ENCODE results near the gene ADRB2. TPM values are rescaled to one million over a fixed set of nuclear protein-coding genes. Genes with fewer than 3 reads are reported as not detected.

Gene ADRB2
- total RNA-seq, 1 experiment from 2014 or later = 1.0 TPM

DNA sequence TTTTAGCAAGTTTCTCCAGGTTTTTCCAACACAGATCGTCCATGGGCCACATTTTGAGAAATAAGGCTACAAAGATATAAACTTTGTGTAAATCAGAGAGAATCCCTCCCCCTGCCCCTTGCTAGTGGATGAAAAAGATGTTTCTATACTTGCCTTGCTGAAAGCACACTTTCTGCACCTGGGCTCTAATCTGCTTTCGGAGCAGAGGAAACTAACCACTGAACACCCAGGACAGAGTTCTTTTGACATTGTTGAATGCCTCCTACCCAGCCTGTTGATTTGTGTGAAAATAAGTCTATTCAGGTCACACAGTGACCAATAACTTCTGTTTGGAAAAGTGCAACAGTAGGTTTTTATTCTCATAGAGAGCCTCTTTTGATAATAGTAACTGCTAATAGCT is 7.5 kb downstream of the ADRB2 start:
- Histone ChIP-seq H3K36me3 (ENCODE audit: control insufficient read depth, insufficient read depth, low read length) (no peaks in the 10 kb centered on the region), H3K4me3 (ENCODE audit: low read depth in 2 of 2, low read length in 2 of 2) (no peak overlapping the region), H3K27ac (ENCODE audit: low read length) (no peak overlapping the region), H3K9me3 (ENCODE audit: control insufficient read depth, insufficient read depth, low read depth, low read length) (no peaks in the 10 kb centered on the region), H3K27me3 (ENCODE audit: control insufficient read depth, insufficient read depth, low read length) (no peaks in the 10 kb centered on the region), H3K4me1 (ENCODE audit: control insufficient read depth, insufficient read depth, low read length) (no peaks in the 10 kb centered on the region)
- ChIA-PET CTCF (no interaction called here), POLR2A (no interaction called here)
- BruUV-seq (replicated peaks) = no TSS peak
- intact Hi-C loops (cut with micrococcal nuclease; ENCODE audit: unreplicated experiment) = no loop called here
- ATAC-seq = no peak
- DNase-seq (ENCODE audit: low read depth, low spot score) = no peak
- no peak for TF ChIP-seq TCF7L2 (IDR thresholded peaks at IDR 0.05; ENCODE audit: low read depth, low read length)
- in situ Hi-C loops (cut with HindIII; ENCODE audit: low pct_unique_long_range_greater_than_20kb, low sequenced_read_pairs) = no loop called here

DNA sequence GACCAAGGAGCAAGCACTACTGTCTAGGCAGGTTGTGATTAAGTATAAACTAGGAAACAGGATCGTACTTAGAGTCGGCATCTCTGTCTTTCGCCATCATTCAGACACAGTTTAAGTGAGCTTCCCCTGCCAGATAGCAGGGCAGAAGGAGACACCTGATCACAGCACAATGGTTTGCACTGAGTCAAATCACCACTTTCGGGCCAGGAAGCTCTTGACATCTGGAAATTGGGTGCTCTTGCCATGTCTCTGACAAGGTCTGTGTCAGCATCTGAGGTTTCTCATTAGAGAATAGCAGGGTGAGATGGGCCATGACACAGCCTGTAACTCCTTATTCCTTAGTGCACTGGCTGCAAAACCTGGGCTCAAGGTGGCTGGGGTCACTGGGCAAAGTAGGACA is 8.3 kb downstream of the ADRB2 start:
- Histone ChIP-seq H3K27ac (ENCODE audit: low read length) (no peak overlapping the region), H3K4me3 (ENCODE audit: low read depth in 2 of 2, low read length in 2 of 2) (no peak overlapping the region), H3K9me3 (ENCODE audit: control insufficient read depth, insufficient read depth, low read depth, low read length) (no peaks in the 10 kb centered on the region), H3K27me3 (ENCODE audit: control insufficient read depth, insufficient read depth, low read length) (no peaks in the 10 kb centered on the region), H3K4me1 (ENCODE audit: control insufficient read depth, insufficient read depth, low read length) (no peaks in the 10 kb centered on the region), H3K36me3 (ENCODE audit: control insufficient read depth, insufficient read depth, low read length) (no peaks in the 10 kb centered on the region)
- ATAC-seq (no peak), DNase-seq (ENCODE audit: low read depth, low spot score) (no peak)
- in situ Hi-C loops (cut with HindIII; ENCODE audit: low pct_unique_long_range_greater_than_20kb, low sequenced_read_pairs) = no loop called here
- ChIA-PET POLR2A (interaction anchor here (0.6 kb wide), 1 partner anchor 1186 kb away, joined by 3 read pairs; no protein-coding TSS in a partner anchor), CTCF (interaction anchor here (0.7 kb wide), 1 partner anchor 296 kb away, joined by 5 read pairs; no protein-coding TSS in a partner anchor)
- no TSS peak for BruUV-seq (replicated peaks)
- intact Hi-C loops (cut with micrococcal nuclease; ENCODE audit: unreplicated experiment) = no loop called here
- no peak for TF ChIP-seq POLR2AphosphoS5 (IDR thresholded peaks at IDR 0.05; ENCODE audit: low read depth, low read length)
- TF ChIP-seq, protein P1, sequence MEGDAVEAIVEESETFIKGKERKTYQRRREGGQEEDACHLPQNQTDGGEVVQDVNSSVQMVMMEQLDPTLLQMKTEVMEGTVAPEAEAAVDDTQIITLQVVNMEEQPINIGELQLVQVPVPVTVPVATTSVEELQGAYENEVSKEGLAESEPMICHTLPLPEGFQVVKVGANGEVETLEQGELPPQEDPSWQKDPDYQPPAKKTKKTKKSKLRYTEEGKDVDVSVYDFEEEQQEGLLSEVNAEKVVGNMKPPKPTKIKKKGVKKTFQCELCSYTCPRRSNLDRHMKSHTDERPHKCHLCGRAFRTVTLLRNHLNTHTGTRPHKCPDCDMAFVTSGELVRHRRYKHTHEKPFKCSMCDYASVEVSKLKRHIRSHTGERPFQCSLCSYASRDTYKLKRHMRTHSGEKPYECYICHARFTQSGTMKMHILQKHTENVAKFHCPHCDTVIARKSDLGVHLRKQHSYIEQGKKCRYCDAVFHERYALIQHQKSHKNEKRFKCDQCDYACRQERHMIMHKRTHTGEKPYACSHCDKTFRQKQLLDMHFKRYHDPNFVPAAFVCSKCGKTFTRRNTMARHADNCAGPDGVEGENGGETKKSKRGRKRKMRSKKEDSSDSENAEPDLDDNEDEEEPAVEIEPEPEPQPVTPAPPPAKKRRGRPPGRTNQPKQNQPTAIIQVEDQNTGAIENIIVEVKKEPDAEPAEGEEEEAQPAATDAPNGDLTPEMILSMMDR (IDR thresholded peaks at IDR 0.05) = no peak
- TF ChIP-seq TCF7L2 (IDR thresholded peaks at IDR 0.05; ENCODE audit: low read depth, low read length) = no peak
- TF ChIP-seq, protein P2, sequence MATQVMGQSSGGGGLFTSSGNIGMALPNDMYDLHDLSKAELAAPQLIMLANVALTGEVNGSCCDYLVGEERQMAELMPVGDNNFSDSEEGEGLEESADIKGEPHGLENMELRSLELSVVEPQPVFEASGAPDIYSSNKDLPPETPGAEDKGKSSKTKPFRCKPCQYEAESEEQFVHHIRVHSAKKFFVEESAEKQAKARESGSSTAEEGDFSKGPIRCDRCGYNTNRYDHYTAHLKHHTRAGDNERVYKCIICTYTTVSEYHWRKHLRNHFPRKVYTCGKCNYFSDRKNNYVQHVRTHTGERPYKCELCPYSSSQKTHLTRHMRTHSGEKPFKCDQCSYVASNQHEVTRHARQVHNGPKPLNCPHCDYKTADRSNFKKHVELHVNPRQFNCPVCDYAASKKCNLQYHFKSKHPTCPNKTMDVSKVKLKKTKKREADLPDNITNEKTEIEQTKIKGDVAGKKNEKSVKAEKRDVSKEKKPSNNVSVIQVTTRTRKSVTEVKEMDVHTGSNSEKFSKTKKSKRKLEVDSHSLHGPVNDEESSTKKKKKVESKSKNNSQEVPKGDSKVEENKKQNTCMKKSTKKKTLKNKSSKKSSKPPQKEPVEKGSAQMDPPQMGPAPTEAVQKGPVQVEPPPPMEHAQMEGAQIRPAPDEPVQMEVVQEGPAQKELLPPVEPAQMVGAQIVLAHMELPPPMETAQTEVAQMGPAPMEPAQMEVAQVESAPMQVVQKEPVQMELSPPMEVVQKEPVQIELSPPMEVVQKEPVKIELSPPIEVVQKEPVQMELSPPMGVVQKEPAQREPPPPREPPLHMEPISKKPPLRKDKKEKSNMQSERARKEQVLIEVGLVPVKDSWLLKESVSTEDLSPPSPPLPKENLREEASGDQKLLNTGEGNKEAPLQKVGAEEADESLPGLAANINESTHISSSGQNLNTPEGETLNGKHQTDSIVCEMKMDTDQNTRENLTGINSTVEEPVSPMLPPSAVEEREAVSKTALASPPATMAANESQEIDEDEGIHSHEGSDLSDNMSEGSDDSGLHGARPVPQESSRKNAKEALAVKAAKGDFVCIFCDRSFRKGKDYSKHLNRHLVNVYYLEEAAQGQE (IDR thresholded peaks at IDR 0.05; ENCODE audit: insufficient read depth in 1 of 2, low read depth in 2 of 2, low read length in 1 of 2) = no peak
- no peak for TF ChIP-seq SIN3A (IDR thresholded peaks at IDR 0.05; ENCODE audit: borderline replicate concordance, insufficient read depth, low read depth, low read length)

DNA sequence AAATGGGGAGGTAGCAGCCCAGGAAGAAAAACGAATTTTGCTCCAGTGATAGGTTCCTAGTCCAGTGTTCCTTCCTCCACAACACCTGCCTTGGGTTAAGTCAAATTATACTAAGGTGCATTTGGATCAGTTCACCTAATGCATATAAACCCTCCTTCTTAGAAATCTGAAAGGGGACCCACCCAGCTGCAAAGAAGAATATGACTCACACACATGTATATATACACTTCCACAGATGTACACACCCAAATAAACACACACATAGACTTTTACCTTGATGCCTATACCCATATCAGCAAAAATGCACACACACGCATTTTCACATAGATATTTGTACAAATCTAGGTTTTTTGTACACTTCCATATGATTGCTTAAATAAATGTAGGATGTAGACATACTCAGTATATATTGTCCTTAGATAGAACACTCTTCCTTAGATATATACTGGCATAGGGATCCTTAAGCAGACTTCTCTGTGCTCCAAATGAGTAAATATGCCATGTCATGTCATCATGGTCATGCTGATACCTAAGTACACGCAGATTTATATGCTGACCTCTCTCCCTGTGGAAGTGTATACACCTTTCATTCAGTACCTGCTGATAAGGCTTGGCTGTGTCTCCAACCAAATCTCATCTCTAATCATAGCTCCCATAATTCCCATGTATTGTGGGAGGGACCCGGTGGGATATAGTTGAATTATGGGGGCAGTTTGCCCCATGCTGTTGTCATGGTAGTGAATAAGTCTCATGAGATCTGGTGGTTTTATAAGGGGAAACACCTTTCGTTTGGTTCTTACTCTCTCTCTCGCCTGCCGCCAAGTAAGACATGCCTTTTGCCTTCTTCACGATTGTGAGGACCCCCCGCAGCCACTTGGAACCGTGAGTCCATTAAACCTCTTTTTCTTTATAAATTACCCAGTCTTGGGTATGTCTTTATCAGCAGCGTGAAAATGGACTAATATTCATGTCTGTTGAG is 10.2 kb downstream of the ADRB2 start:
- no peaks in the 10 kb centered on the region for H3K4me1 ChIP-seq (ENCODE audit: control insufficient read depth, insufficient read depth, low read length)
- BruUV-seq (replicated peaks) = no TSS peak
- no peak for TF ChIP-seq SIN3A (IDR thresholded peaks at IDR 0.05; ENCODE audit: borderline replicate concordance, insufficient read depth, low read depth, low read length)
- no peak for TF ChIP-seq TCF7L2 (IDR thresholded peaks at IDR 0.05; ENCODE audit: low read depth, low read length)
- TF ChIP-seq, protein P2 (IDR thresholded peaks at IDR 0.05; ENCODE audit: insufficient read depth in 1 of 2, low read depth in 2 of 2, low read length in 1 of 2) = no peak
- TF ChIP-seq, protein P1 (IDR thresholded peaks at IDR 0.05) = no peak
- no peak for TF ChIP-seq POLR2AphosphoS5 (IDR thresholded peaks at IDR 0.05; ENCODE audit: low read depth, low read length)
- POLR2A ChIA-PET = no interaction called here
- DNase-seq (ENCODE audit: low read depth, low spot score) = no peak
- H3K4me3 ChIP-seq (ENCODE audit: low read depth in 2 of 2, low read length in 2 of 2) = no peak overlapping the region
- no peaks in the 10 kb centered on the region for H3K27me3 ChIP-seq (ENCODE audit: control insufficient read depth, insufficient read depth, low read length)
- no peaks in the 10 kb centered on the region for H3K36me3 ChIP-seq (ENCODE audit: control insufficient read depth, insufficient read depth, low read length)
- CTCF ChIA-PET = no interaction called here
- no peak for ATAC-seq
- H3K9me3 ChIP-seq (ENCODE audit: control insufficient read depth, insufficient read depth, low read depth, low read length) = no peaks in the 10 kb centered on the region
- in situ Hi-C loops (cut with HindIII; ENCODE audit: low pct_unique_long_range_greater_than_20kb, low sequenced_read_pairs) = no loop called here
- H3K27ac ChIP-seq (ENCODE audit: low read length) = no peak overlapping the region
- intact Hi-C loops (cut with micrococcal nuclease; ENCODE audit: unreplicated experiment) = no loop called here

All from Panc1 (cell line).